CD14-positive monocyte (primary cell): Measurements from ENCODE around the gene TBCK. TPM values are rescaled to one million over a fixed set of nuclear protein-coding genes. Genes with fewer than 3 reads are reported as not detected.

ENCODE experiments used
- DNase-seq, 3 donors: peaks; one replicate each; pipeline ENCODE4 v3.0.0-alpha.2; 2011 to 2022
- H2AFZ ChIP-seq: 2 replicates; pipeline ENCODE4 v1.6.0; 2012; ENCODE audit warnings: mild to moderate bottlenecking, low read depth, low read length, inconsistent platforms; ENCODE audit not compliant: insufficient read depth, poor library complexity, severe bottlenecking
- H3K27ac ChIP-seq, 2 donors: 1 replicate in 1 of 2; 2 replicates in 1 of 2; pipeline ENCODE4 v1.5.1; 2012 to 2013; ENCODE audit warnings: low read length in 2 of 2, control low read depth in 1 of 2, inconsistent platforms in 1 of 2, low read depth in 1 of 2, mild to moderate bottlenecking in 1 of 2
- H3K27me3 ChIP-seq, 2 donors: one replicate each; pipeline versions ENCODE4 v1.6.0 to v1.6.1; 2011 to 2013; ENCODE audit warnings: low read length in 2 of 2; ENCODE audit not compliant: control insufficient read depth in 2 of 2, insufficient read depth in 2 of 2
- H3K36me3 ChIP-seq, 2 donors: replicated peaks in 1 of 2; 1 replicate in 1 of 2; 2 replicates in 1 of 2; pipeline versions ENCODE4 v1.5.1 to v1.6.1; 2012 to 2013; ENCODE audit warnings: low read length in 2 of 2, control low read depth in 1 of 2, inconsistent platforms in 1 of 2, mild to moderate bottlenecking in 1 of 2; ENCODE audit not compliant: insufficient read depth in 2 of 2, control insufficient read depth in 1 of 2
- H3K4me1 ChIP-seq, 2 donors: 1 replicate in 1 of 2; 2 replicates in 1 of 2; pipeline versions ENCODE4 v1.5.1 to v1.6.1; 2012 to 2013; ENCODE audit warnings: low read length in 2 of 2, control low read depth in 1 of 2, inconsistent platforms in 1 of 2, mild to moderate bottlenecking in 1 of 2, moderate library complexity in 1 of 2; ENCODE audit not compliant: insufficient read depth in 2 of 2, control insufficient read depth in 1 of 2
- H3K4me2 ChIP-seq: replicated peaks from 2 replicates; pipeline ENCODE3; 2012; ENCODE audit warnings: low read length, moderate library complexity, mild to moderate bottlenecking; ENCODE audit not compliant: poor library complexity, severe bottlenecking; ENCODE audit errors: extremely low read depth
- H3K4me3 ChIP-seq, 3 experiments: fragments of 200-600 bp in 1 of 3; sonication (generic) in 1 of 3; replicated peaks in 1 of 3; 1 replicate in 2 of 3; 2 replicates in 1 of 3; pipeline ENCODE4 v1.5.1; 2011 to 2013; ENCODE audit warnings: low read length in 3 of 3, mild to moderate bottlenecking in 3 of 3, control low read depth in 2 of 3, low read depth in 2 of 3, inconsistent platforms in 1 of 3, moderate library complexity in 1 of 3
- H3K79me2 ChIP-seq: 2 replicates; pipeline ENCODE4 v1.6.0; 2012; ENCODE audit warnings: mild to moderate bottlenecking, control low read depth, inconsistent platforms, low read length, moderate library complexity; ENCODE audit not compliant: insufficient read depth
- H3K9ac ChIP-seq: 2 replicates; pipeline ENCODE4 v1.6.0; 2017; ENCODE audit warnings: low read length, mild to moderate bottlenecking; ENCODE audit not compliant: insufficient read depth, poor library complexity, severe bottlenecking
- H3K9me3 ChIP-seq, 2 donors: replicated peaks in 1 of 2; 1 replicate in 1 of 2; 2 replicates in 1 of 2; pipeline versions ENCODE4 v1.5.1 to v1.6.1; 2012 to 2013; ENCODE audit warnings: low read length in 2 of 2, control low read depth in 1 of 2; ENCODE audit not compliant: control insufficient read depth in 1 of 2, insufficient read depth in 1 of 2
- H4K20me1 ChIP-seq: 2 replicates; pipeline ENCODE4 v1.6.0; 2012; ENCODE audit warnings: mild to moderate bottlenecking, low read length, control low read depth, moderate library complexity; ENCODE audit not compliant: insufficient read depth
- H3K27ac Mint-ChIP-seq, 7 donors: one replicate each; pipeline ENCODE4 v1.8.0; 2020; ENCODE audit warnings: mild to moderate bottlenecking in 7 of 7, mixed read lengths in 7 of 7, moderate library complexity in 6 of 7, inconsistent platforms in 2 of 7
- H3K27me3 Mint-ChIP-seq, 3 donors: one replicate each; pipeline ENCODE4 v1.8.0; 2021 to 2022; ENCODE audit warnings: low read depth in 3 of 3, mild to moderate bottlenecking in 3 of 3, mixed read lengths in 3 of 3, moderate library complexity in 3 of 3, inconsistent platforms in 1 of 3
- H3K36me3 Mint-ChIP-seq, 2 donors: one replicate each; pipeline ENCODE4 v1.8.0; 2020; ENCODE audit warnings: mixed read lengths in 2 of 2, inconsistent platforms in 1 of 2, mild to moderate bottlenecking in 1 of 2
- H3K4me1 Mint-ChIP-seq: one replicate; pipeline ENCODE4 v1.8.0; 2020; ENCODE audit warnings: mild to moderate bottlenecking, mixed read lengths
- H3K4me3 Mint-ChIP-seq, 2 donors: one replicate each; pipeline ENCODE4 v1.8.0; 2020; ENCODE audit warnings: mild to moderate bottlenecking in 2 of 2, mixed read lengths in 2 of 2, moderate library complexity in 1 of 2
- H3K9me3 Mint-ChIP-seq, 7 donors: one replicate each; pipeline ENCODE4 v1.8.0; 2020 to 2022; ENCODE audit warnings: mixed read lengths in 7 of 7, mild to moderate bottlenecking in 6 of 7, moderate library complexity in 6 of 7, inconsistent platforms in 2 of 7
- CTCF ChIP-seq: fragments of 200-600 bp; IDR thresholded peaks from one replicate; pipeline ENCODE4 v1.8.0; 2022; ENCODE audit warnings: antibody characterized with exemption, mild to moderate bottlenecking
- WGBS: methylation state at CpG from one replicate; pipeline ENCODE4 v1.1.5; 2013; ENCODE audit warnings: missing lambda C conversion rate; ENCODE audit not compliant: insufficient coverage; 5-methylcytosine and 5-hydroxymethylcytosine counted together
- intact Hi-C, 2 donors: fragments of 100-400 bp; cut with micrococcal nuclease; formaldehyde crosslinking; loops; one replicate each; pipeline versions ENCODE4 v1.15.0 to v1.15.1; 2023
- polyA plus RNA-seq, 3 donors: library from polyadenylated mRNA; depleted of rRNA in 1 of 3; unstranded in 2 of 3; stranded (reverse) in 1 of 3; fragments of 300-500 nt in 2 of 3; fragments of >200 nt in 1 of 3; fragmentation: Illumina TruSeq in 2 of 3; gene quantifications; 1 replicate in 2 of 3; 2 replicates in 1 of 3; pipeline ENCODE4 v1.2.3, GENCODE V29; 2012 to 2021

Gene TBCK
- polyA plus RNA-seq, 3 donors: 8.0 to 14.0 (median 12.5) TPM

- intact Hi-C loops: no loop called here
- no peak overlapping the region for H3K27ac ChIP-seq
- no peaks in the 10 kb centered on the region for H3K27me3 ChIP-seq
- no peak overlapping the region for H3K4me2 ChIP-seq
- H3K4me3 ChIP-seq: no peak overlapping the region
- WGBS: no CpG with 5 or more reads among the region's 4 CpGs
- H2AFZ ChIP-seq: no peak overlapping the region
- peaks cover 0 to 5% (median 0%) of the 10 kb centered on the region in 7 donors for H3K9me3 Mint-ChIP-seq
- no peaks in the 10 kb centered on the region for H3K9me3 ChIP-seq
- H3K9ac ChIP-seq: no peak overlapping the region
- H4K20me1 ChIP-seq: no peaks in the 10 kb centered on the region
- no peaks in the 10 kb centered on the region for H3K27me3 Mint-ChIP-seq
- H3K36me3 Mint-ChIP-seq: peaks cover 32 to 41% of the 10 kb centered on the region in 2 donors
- TF ChIP-seq CTCF: no peak
- no peaks in the 10 kb centered on the region for H3K4me1 Mint-ChIP-seq
- H3K79me2 ChIP-seq: no peaks in the 10 kb centered on the region
- no peak for DNase-seq
- H3K36me3 ChIP-seq: peaks cover 30 to 48% of the 10 kb centered on the region in 2 donors
- peak overlapping the region in 1 of 7 donors; percentile 15 for H3K27ac Mint-ChIP-seq
- H3K4me3 Mint-ChIP-seq: no peak overlapping the region
- no peaks in the 10 kb centered on the region for H3K4me1 ChIP-seq
These were observed 62.5 kb downstream of the TBCK start for GRCh38 chr4:106253364-106254129.

GRCh38 chr4:106247600-106247999, 68.4 kb downstream of the TBCK start:
- Histone ChIP-seq H3K4me1 (no peaks in the 10 kb centered on the region), H3K27ac (no peak overlapping the region), H3K79me2 (no peaks in the 10 kb centered on the region), H3K36me3 (peaks cover 21 to 57% of the 10 kb centered on the region in 2 donors), H4K20me1 (no peaks in the 10 kb centered on the region), H3K9ac (no peak overlapping the region), H3K4me2 (no peak overlapping the region), H3K9me3 (no peaks in the 10 kb centered on the region), H3K27me3 (no peaks in the 10 kb centered on the region), H2AFZ (no peak overlapping the region), H3K4me3 (no peak overlapping the region)
- Mint-ChIP-seq H3K27me3 (no peaks in the 10 kb centered on the region), H3K4me3 (no peak overlapping the region), H3K9me3 (no peaks in the 10 kb centered on the region), H3K4me1 (no peaks in the 10 kb centered on the region), H3K27ac (no peak overlapping the region), H3K36me3 (peaks cover 21 to 30% of the 10 kb centered on the region in 2 donors)
- DNase-seq: no peak
- intact Hi-C loops: no loop called here
- no peak for TF ChIP-seq CTCF
